ENCODE results near the gene MT1M.
"Not testable (repeated sequence)": the region's sequence is repeated elsewhere in the genome, so short reads cannot be mapped to it uniquely, and the experiment has no call there.

Gene MT1M

DNA sequence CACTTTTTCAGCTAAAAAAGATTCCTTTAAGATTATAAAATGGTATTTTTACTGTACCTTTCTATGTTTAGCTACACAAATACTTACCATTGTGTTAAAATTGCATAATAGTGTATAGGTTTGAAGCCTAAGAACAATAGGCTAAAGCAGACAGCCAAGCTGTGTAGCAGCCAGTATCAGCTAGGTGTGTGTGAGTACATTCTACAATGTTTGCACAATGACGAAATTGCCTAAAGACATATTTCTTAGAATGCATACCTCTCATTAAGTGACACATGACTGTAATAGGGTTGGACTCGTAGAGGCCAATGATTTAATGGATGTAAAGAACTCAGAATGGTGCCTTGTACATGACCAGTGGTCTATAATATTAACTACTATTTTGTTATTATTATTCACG, 17.4 kb downstream of the MT1M start:
- DNase-seq (ENCODE audit: low read depth), result no peak

DNA sequence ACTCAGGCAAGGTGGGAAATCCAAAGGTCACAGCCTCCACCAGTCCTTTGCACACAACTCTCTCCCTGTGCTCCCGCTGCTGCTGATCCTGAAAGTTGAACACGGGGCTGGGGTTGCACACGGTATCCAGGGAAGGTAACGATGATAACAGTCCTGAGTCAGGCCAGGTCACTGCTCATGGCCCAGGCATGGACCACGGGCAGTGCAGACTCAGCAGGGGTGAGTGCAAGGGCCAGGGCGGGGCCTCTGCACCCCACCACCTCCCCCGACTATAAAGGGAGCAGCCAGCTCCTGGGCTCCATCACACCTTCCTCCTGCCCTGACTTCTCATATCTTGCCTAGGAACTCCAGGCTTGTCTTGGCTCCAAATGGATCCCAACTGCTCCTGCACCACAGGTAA, 19.1 kb downstream of the MT1M start, which contains the start of gene MT1B:
Gene MT1B, plus strand, starts transcription at position 301 of the 400 bp plus-strand sequence. Its CDS starts 68 bp downstream, at position 369.
- no peak for DNase-seq (ENCODE audit: low read depth)

DNA sequence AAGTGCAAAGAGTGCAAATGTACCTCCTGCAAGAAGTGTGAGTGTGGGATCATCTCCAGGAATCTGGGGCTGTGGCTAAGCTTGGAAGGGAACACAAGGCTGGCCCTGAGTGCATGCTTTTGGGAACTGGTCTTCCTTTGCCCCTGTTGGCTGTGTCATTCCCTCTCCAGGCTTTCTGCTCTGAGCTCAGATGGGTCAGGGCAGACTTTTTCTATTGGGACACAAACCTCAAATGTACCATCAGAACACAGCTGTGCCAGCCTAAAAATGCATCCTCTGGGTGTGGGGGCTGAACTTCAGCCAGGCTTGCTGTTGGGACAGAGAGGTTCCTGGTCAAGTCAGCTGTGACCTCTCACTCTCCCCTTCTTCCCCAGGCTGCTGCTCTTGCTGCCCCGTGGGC, 20.1 kb downstream of the MT1M start:
- no peak for DNase-seq (ENCODE audit: low read depth)

DNA sequence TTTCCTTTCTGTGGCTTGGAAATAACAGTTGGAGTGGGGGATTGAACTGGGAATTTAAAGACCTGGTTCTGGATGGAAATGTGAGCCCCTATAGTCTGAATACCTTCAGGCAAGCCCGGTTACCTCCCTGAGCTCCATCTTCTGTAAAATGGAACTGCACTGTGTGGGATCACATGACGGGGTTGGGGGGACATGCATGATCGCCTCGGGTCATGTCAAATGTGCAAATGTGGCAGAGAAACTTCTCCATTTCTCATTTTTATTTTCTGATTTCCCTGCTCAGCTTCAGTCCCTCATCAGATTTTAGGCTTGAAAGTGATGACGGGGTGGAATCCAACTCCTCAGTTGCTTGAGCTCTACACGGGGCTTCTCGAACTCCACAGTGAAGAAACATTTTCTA, 20.8 kb downstream of the MT1M start:
- DNase-seq (ENCODE audit: low read depth), result no peak

DNA sequence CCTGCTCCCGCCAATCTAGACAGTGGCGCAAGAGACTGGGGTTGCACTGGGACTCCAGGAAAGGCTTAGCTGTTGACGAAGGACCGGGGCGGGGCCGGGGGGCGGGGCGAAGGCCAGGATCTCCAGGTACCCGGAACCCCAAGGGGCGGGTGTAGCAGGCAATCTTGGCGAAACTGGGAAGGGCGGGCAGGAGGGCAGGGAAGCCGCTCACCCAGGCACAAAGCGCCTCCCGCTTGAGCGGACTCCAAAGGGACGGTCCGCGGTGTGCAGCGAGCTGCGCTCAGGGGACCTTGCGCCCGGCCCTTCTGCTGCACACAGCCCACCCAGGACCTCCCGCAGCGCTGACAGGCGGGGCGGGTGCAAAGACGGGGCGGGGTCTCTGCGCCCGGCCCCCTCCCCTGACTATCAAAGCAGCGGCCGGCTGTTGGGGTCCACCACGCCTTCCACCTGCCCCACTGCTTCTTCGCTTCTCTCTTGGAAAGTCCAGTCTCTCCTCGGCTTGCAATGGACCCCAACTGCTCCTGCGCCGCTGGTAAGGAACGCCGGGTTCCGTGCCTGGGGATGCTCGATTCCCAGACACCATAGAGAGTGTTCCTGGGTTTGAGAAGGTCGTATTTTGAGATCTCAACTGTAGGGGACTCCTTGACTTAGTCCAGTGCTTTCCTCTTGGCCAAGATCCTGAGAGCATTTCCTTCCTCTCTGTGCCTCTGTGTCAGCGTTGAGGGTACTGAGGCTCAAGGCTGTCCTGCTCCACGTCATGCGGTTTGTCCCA, 25.3 kb downstream of the MT1M start, which contains the start of gene MT1F:
Gene MT1F, plus strand, starts transcription at position 405 of the 772 bp plus-strand sequence. Its CDS starts 100 bp downstream, at position 505.
- no peak for DNase-seq (ENCODE audit: low read depth)

DNA sequence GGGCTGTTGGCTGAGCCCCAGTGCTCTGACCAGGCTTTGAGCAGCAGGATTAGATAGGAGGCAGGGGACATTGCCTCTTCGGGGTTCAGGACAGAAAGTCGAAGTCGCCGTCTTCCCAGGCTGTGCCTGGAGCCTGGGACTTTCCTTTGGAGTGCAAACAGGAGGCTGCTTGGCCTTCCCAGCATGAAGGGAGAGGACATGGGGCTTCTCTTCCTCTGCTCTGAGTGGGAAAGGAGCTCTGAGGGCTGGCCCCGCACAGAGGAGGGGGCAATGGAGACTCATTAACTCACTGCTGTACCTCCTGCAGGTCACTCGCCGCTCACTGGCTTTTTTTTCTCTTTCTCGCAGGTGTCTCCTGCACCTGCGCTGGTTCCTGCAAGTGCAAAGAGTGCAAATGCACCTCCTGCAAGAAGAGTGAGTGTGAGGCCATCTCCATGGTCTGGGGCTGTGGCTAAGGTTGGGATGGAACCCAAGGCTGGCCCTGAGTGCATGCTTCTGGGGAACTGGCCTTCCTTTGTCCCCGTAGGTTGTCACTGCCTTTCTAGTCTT, 25.9 kb downstream of the MT1M start:
- DNase-seq (ENCODE audit: low read depth), result no peak

DNA sequence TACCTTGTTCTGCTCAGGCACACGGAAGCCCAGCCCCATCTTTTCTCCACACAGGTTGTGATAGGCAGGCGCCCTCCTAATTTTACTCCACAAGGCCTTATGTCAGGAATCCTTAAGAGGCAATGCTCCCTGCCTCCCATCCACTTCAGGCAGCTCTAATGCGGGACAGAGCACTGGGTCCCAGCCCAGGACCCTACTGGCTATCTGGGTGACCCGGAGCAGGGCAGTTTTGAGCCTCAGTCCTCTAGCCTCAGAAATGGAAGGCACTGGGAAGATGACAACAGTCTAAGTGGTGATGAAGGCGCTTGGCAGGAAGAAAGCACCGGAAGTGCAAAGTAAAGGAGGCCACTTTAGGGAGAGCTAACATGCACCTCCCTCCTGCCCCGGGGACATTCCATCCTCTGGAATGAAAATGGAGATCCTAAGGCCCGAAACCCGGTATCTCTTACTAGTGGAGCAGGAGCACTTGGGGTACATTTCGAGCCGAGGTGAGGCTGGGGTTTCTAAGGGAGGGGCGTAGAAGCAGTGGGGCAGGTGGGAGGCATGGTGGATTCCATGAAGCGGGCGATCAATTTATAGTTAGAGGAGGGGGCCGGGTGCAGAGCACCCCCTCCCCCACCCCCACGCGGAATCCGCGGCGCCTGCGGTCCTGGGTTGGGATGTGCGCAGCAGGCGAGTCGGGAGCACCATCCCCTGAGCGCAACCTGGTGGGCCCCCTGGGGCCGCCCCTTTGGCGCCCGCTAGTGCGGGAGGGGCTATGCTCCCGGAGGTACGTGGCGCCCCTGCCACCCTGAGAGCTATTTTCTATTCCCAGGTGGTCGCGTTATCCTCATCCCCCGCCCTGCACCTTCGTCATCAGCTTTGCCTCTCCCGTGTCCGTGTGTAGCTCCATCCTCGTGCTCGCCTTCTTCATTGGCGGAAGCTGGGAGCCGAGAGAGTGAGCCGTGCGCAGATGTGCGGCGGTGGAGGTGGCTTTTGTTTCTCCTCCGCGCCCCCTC, 30.2 kb downstream of the MT1M start:
- DNase-seq (ENCODE audit: low read depth), result no peak

DNA sequence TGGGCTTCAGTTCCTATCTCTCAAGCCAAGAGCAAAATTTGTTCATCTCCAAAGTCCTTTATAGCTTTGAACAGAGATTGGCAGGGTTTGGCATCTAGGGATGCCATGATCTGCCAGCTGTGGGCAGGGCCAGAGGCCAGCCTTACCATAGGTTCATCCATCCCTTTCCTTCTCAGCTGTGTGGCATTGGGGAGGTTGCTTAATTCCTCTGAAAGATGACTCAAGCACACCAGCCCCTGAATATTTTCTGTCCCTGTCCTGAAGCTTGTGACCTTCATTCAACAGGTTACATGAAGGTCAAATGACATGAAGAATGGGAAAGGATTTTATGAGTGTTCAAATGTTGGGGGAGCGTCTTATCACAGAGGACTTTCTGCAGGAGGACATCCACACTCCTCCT, 32.0 kb downstream of the MT1M start:
- DNase-seq (ENCODE audit: low read depth), result no peak

DNA sequence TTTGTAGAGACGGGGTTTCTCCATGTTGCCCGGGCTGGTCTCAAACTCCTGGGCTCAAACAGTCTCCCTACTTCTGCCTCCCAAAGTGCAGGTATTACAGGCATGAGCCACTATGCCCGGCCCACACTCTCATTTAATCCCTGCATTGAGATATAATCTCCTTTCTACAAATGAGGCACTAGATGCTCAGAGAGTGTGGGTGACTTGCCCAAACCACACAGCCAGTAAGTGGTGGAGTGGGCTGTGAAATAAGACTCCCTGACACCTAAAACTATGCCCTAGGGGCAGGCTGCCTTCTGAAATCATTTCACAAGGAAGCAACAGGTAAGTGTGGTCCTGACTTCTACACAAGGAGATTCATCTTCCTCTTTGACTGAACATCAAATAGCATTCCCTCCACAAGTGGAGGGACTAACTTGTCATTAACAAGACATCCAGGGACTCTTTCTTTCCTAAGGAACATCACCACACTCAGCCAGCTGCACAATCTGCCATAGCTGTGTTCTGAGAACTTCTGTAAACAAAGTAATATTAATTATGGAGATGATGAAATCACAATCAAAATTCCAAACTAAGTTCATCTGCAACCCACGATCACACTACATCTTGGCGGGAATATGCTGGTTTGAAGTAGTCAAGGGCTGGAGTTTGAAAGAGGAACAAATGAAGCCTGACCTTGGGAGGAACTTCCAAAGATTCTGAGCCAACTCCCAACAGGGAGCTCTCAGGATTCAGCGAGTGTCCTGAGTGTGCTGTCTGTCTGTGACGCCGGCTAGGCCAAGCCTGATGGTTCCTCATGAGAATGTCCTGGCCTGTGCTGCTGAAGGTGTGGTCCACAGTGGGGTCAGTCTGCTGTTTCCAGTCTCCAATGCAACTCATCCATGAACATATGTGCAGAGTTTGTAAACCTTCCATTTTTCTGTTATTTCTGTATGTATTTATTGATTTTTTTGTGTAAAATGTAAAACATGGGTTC, 33.1 kb downstream of the MT1M start:
- DNase-seq (ENCODE audit: low read depth), result not testable (repeated sequence)

DNA sequence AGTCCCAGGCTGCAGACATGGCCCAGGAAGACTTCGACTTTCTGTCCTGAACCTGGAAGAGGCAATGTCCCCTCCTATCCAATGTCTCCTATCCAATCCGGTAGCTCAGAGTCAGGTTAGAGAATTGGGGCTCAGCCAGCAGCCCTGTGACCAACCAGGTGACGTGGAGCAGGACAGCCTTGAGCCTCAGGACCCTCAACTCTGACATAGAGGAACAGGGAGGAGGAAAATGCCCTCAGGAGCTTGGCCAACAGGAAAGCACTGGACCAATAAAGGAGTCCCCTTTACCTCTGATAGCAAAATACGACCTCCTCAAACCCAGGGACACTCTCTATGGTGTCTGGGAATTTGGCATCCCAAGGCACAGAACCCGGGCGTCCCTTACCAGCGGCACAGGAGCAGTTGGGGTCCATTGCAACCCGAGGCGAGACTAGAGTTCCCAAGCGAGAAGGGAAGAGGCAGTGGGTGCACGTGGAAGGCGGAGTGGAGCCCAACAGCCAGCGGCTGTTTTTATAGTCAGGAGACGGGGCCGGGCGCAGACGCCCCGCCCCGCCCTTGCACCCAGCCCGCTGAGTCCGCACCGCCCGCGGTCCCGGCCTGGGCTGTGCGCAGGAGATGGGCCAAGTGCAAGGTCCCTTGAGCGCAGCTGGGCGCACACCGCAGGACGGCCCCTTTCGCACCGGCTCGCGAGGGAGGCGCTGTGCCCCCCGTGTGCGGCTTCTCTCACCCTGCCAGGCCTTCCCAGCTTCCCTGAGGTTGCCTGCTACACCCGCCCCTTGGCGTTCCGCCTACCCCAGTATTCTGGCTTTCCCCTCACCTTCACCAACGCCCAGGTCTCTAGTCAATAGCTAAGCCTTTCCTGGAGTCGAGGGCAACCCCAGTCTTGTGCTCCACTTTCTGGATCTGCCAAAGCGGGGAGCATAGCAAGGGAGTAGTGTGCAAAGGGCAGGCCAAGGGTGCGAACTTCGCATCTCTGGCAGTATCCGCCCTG, 35.4 kb downstream of the MT1M start, which contains the start of gene MT1G:
Gene MT1G, minus strand, starts transcription at position 485 of the 991 bp plus-strand sequence. Its CDS starts 72 bp downstream, at position 413.
- DNase-seq (ENCODE audit: low read depth), result no peak

DNA sequence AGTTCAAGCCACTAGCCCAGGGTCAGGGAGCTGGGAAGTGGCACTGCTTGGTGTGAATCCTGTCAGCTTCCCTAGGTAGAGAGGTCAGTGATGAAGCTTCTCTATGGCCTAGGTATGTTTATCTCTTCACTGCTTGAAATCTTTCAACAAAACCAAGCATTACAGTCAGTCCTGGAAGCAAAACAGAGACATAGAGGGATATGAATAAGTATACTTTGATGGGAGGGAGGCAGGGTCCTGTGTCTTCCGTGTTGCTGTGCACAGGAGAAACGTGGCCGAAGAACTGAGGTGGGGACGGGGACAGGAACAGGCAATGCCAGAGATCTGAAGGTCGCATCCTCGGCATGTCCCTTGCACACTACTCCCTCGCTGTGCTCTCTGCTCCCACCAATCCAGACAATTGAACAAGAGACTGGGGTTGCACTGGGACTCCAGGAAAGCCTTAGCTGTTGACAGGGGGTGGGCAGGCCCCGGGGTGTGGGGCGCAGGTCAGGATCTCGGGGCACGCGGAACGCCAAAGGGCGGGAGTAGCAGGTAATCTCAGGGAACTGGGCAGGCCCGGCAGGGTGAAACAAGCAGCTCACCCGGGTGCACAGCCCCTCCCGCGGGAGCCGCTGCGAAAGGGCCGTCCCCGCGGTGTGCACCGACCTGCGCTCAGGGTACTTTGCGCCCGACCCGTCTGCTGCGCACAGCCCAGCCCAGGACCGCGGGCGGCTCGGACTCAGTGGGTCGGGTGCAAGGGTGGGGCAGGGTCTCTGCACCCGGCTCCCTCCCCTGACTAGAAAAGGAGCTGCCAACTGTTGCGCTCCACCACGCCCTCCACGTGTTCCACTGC, 36.8 kb downstream of the MT1M start, which contains the start of gene MT1H:
Gene MT1H, plus strand, starts transcription at position 810 of the 835 bp plus-strand sequence. CDS start 71 bp downstream, outside the sequence.
- DNase-seq (ENCODE audit: low read depth), result no peak

DNA sequence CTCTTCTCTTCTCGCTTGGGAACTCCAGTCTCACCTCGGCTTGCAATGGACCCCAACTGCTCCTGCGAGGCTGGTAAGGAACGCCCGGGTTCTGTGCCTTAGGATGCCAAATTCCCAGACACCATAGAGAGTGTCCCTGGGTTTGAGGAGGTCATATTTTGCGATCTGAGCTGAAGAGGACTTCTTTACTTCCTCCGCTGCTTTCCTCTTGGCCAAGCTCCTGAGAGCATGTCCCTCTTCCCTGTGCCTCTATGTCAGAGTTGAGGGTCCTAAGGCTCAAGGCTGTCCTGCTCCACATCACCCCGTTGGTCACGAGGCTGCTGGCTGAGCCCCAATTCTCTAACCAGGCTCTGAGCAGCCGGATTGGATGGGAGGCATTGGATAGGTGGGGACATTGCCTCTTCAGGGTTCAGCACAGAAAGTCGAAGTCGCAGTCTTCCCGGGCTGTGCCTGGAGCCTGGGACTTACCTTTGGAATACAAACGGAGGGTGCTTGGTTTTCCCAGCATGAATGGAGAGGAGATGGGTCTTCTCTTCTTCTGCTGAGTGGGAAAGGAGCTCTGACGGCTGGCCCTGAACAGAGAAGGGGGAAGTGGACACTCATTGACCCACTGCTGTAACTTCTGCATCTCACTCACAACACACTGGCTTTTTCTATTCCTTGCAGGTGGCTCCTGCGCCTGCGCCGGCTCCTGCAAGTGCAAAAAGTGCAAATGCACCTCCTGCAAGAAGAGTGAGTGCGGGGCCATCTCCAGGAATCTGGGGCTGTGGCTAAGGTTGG, 37.6 kb downstream of the MT1M start:
- no peak for DNase-seq (ENCODE audit: low read depth)

DNA sequence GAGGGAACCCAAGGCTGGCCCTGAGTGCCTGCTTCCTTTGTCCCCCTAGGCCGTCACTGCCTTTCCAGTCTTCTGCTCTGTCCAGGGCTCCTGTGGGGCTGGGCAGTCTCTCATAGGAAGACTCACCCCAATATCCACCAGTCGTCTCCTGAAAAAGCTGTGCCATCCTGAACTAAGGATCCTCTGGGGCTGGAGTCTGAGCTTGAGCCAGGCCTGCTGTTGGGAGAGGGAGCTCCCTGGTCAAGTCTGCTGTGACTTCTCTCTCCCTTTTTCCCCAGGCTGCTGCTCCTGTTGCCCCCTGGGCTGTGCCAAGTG, 38.1 kb downstream of the MT1M start:
- DNase-seq (ENCODE audit: low read depth), result no peak

DNA sequence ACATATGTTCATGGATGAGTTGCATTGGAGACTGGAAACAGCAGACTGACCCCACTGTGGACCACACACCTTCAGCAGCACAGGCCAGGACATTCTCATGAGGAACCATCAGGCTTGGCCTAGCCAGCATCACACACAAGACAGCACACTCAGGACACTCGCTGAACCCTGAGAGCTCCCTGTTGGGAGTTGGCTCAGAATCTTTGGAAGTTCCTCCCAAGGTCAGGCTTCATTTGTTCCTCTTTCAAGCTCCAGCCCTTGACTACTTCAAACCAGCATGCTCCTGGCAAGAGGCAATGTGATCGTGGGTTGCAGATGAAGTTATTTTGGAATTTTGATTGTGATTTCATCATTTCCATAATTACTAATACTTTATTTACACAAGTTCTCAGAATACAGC, 39.2 kb downstream of the MT1M start:
- DNase-seq (ENCODE audit: low read depth), result not testable (repeated sequence)

DNA sequence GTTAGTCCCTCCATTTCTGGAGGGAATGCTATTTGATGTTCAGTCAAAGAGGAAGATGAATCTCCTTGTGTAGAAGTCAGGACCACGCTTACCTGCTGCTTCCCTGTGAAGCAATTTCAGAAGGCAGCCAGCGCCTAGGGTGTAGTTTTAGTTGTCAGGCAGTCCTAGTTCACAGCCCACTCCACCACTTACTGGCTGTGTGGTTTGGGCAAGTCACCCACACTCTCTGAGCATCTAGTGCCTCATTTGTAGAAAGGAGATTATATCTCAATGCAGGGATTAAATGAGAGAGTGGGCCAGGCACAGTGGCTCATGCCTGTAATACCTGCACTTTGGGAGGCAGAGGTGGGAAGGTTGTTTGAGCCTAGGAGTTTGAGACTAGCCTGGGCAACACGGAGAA, 39.7 kb downstream of the MT1M start:
- DNase-seq (ENCODE audit: low read depth), result not testable (repeated sequence)

DNA sequence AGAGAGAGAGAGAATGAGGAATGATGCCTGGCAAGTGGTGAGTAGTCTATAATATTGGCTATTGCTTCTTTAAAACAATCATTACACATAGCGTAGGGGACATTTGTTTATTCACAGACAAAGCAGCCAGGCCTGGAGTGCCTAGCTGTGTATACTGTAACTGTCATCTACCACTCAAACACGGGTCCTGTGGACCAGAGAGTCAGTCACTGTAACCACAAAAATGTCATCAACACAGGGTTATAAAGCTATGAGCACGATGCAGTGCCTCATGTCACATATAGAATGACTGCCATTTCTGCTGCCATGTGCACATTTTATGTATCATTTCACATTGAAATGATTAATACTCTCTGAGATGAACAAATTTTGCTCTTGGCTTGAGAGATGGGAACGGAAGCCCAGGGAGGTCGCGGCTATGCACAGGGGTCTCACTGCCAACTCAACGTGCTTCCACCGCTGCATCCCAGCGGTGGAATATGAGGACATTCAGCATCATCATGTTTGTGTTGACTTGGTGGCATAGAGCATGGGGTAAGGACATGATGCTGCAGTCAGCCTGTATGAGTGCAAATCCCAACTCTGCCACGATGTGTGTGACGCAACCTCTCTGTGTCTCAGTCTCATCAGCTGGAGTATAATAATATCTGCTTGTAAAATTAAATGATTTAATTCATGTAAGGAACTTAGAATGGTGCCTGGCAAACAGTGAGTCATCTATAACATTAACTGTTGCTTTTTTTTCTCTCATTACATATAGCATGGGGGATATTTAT, 40.5 kb downstream of the MT1M start:
- DNase-seq (ENCODE audit: low read depth), result no peak

DNA sequence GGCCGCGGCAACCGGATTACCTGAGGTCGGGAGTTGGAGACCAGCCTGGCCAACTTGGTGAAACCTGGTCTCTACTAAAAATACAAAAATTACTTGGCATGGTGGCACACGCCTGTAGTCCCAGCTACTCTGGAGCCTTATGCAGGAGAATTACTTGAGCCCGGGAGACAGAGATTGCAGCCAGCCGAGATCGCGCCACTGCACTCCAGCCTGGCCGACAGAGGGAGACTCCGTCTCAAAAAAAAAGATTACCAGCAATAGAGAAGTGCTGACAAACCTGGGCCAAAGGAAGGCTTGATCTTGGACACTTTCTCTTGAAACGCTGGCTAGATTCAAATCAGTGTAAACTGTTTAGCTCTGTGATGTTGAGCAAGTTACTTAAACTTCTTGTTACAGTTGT, 41.5 kb downstream of the MT1M start:
- DNase-seq (ENCODE audit: low read depth), result no peak

All from non-pigmented ciliary epithelial cell (primary cell).